Tibial artery (tissue), 4 donors: ENCODE measurements around the gene LCE5A.
"Not testable (repeated sequence)": the region's sequence is repeated elsewhere in the genome, so short reads cannot be mapped to it uniquely, and the experiment has no call there.

Experiments used
- DNase-seq, 2 donors: peaks; one replicate each; pipeline ENCODE4 v3.0.0-alpha.2; 2019
- H3K27ac ChIP-seq, 2 donors: fragments of 200-600 bp; sonication (generic) in 1 of 2; 1 replicate in 1 of 2; 2 replicates in 1 of 2; pipeline ENCODE4 v1.5.1; 2018 to 2019; ENCODE audit warnings: mild to moderate bottlenecking in 1 of 2
- H3K27me3 ChIP-seq, 2 donors: fragments of 200-600 bp; sonication (generic) in 1 of 2; one replicate each; pipeline versions ENCODE4 v1.5.1 to v1.6.0; 2016 to 2019
- H3K36me3 ChIP-seq, 3 donors: fragments of 200-600 bp; sonication (generic) in 2 of 3; one replicate each; pipeline ENCODE4 v1.5.1; 2016 to 2019; ENCODE audit warnings: mild to moderate bottlenecking in 2 of 3
- H3K4me1 ChIP-seq, 4 donors: fragments of 200-600 bp; sonication (generic) in 2 of 4; 1 replicate in 3 of 4; 2 replicates in 1 of 4; pipeline ENCODE4 v1.5.1; 2016 to 2019
- H3K4me3 ChIP-seq, 2 donors: fragments of 200-600 bp; sonication (generic) in 1 of 2; 1 replicate in 1 of 2; 2 replicates in 1 of 2; pipeline ENCODE4 v1.5.1; 2018 to 2019; ENCODE audit warnings: mild to moderate bottlenecking in 2 of 2
- H3K9me3 ChIP-seq, 3 donors: fragments of 200-600 bp; sonication (generic) in 1 of 3; one replicate each; pipeline ENCODE4 v1.5.1; 2016 to 2019
- intact Hi-C: fragments of 100-400 bp; cut with DNase I; formaldehyde crosslinking; loops from one replicate; pipeline ENCODE4 v1.15.0; 2023; ENCODE audit warnings: low total_unique reads
- TF ChIP-seq, protein P1 (sequence below), 2 experiments: fragments of 200-600 bp in 1 of 2; fragments of 450-650 bp in 1 of 2; IDR thresholded peaks; one replicate each; pipeline ENCODE4 v1.5.1; 2017 to 2019; ENCODE audit warnings: antibody characterized with exemption in 2 of 2, mild to moderate bottlenecking in 1 of 2, moderate library complexity in 1 of 2

LCE5A gene

GRCh38 chr1:152533327-152533938 is 22.8 kb downstream of the LCE5A start:
- Histone ChIP-seq H3K9me3 (no peaks in the 10 kb centered on the region), H3K36me3 (no peaks in the 10 kb centered on the region), H3K4me3 (no peak overlapping the region), H3K27ac (no peak overlapping the region), H3K27me3 (peaks cover 0 to 3% of the 10 kb centered on the region in 2 donors), H3K4me1 (no peaks in the 10 kb centered on the region)
- TF ChIP-seq, protein P1, sequence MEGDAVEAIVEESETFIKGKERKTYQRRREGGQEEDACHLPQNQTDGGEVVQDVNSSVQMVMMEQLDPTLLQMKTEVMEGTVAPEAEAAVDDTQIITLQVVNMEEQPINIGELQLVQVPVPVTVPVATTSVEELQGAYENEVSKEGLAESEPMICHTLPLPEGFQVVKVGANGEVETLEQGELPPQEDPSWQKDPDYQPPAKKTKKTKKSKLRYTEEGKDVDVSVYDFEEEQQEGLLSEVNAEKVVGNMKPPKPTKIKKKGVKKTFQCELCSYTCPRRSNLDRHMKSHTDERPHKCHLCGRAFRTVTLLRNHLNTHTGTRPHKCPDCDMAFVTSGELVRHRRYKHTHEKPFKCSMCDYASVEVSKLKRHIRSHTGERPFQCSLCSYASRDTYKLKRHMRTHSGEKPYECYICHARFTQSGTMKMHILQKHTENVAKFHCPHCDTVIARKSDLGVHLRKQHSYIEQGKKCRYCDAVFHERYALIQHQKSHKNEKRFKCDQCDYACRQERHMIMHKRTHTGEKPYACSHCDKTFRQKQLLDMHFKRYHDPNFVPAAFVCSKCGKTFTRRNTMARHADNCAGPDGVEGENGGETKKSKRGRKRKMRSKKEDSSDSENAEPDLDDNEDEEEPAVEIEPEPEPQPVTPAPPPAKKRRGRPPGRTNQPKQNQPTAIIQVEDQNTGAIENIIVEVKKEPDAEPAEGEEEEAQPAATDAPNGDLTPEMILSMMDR (IDR thresholded peaks at IDR 0.05), result peak in 1 of 2 experiments; percentile 7
- DNase-seq, result no peak
- intact Hi-C loops, result no loop called here

GRCh38 chr1:152535774-152536173 is 25.2 kb downstream of the LCE5A start:
- Histone ChIP-seq H3K4me3 (no peak overlapping the region), H3K9me3 (no peaks in the 10 kb centered on the region), H3K4me1 (no peaks in the 10 kb centered on the region), H3K27me3 (peaks cover 0 to 3% of the 10 kb centered on the region in 2 donors), H3K27ac (no peak overlapping the region), H3K36me3 (no peaks in the 10 kb centered on the region)
- no peak for DNase-seq
- intact Hi-C loops, result no loop called here
- TF ChIP-seq, protein P1 (IDR thresholded peaks at IDR 0.05), result no peak

GRCh38 chr1:152537496-152537895 is 26.9 kb downstream of the LCE5A start:
- TF ChIP-seq, protein P1 (IDR thresholded peaks at IDR 0.05), result no peak
- H3K9me3 ChIP-seq, result no peaks in the 10 kb centered on the region
- DNase-seq, result no peak

DNA sequence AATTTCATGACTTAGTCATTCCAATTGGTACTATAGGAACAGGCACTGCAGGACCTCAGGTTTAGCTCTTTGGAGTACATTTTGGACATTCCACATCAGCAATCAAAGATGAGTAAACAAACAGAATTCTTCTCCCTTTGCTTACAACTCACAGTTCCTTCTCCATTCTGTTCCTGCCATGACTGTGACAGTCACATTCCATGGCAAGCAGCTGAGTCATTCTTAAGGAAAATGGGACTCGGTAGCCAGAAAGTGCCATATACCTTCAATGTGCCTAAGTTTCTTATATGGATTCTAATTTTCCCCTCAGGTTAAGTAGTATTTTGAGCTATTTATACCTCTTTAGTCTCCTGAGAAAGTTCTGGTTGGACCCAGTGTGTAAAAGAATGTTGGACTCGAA is 29.3 kb downstream of the LCE5A start:
- Histone ChIP-seq H3K27me3 (peaks cover 0 to 3% of the 10 kb centered on the region in 2 donors), H3K9me3 (no peaks in the 10 kb centered on the region), H3K36me3 (no peaks in the 10 kb centered on the region), H3K4me1 (no peaks in the 10 kb centered on the region), H3K4me3 (no peak overlapping the region), H3K27ac (no peak overlapping the region)
- TF ChIP-seq, protein P1 (IDR thresholded peaks at IDR 0.05), result no peak
- no peak for DNase-seq
- intact Hi-C loops, result no loop called here

More at GRCh38 chr1:152537496-152537895, 26.9 kb downstream of the LCE5A start:
- Histone ChIP-seq H3K4me1 (no peaks in the 10 kb centered on the region), H3K4me3 (no peak overlapping the region), H3K27ac (no peak overlapping the region), H3K36me3 (no peaks in the 10 kb centered on the region), H3K27me3 (peaks cover 0 to 3% of the 10 kb centered on the region in 2 donors)
- intact Hi-C loops, result no loop called here

DNA sequence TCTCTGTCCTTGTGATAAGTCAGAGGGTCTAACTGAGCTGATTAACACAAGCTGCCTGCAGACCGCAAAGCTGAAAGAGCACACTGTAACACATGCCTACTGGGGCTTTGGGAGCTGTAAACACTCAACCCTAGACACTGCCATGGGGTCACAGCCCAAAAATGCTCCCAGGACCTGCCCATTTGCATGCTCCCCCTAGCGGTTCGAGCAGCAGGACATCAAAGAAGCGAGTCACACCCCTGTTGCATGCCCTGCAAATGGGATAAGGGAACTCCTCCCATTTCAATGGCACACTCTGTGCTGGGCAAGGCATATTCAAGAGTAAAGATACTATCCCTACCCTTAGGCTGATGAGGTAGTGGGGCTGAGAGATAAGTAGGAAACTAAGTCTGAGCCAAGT is 33.2 kb downstream of the LCE5A start:
- H3K4me3 ChIP-seq, result no peak overlapping the region
- H3K4me1 ChIP-seq, result no peaks in the 10 kb centered on the region
- no peak for DNase-seq
- TF ChIP-seq, protein P1 (IDR thresholded peaks at IDR 0.05), result no peak
- no peaks in the 10 kb centered on the region for H3K27me3 ChIP-seq
- no peaks in the 10 kb centered on the region for H3K36me3 ChIP-seq
- H3K27ac ChIP-seq, result no peak overlapping the region
- no peaks in the 10 kb centered on the region for H3K9me3 ChIP-seq
- intact Hi-C loops, result no loop called here

DNA sequence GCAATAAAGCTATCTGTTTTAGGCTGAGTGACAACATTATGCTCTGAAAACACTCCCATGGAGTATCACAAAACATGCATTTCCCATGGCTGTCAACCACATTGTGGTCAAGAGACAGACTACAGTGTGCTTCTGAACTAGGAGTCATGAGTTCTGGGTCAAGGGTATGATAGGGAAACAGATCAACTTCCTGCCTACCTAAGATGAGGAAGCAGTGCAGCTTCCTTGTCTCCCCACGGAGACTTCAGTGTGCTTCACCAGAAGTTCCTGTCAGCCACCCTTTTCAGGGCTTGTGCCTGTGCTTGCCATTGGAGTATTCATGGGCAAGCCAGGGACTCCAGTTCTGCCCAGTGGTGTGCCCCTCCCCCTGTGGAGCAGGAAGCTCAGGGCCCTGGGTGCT is 36.1 kb downstream of the LCE5A start:
- DNase-seq, result no peak
- H3K9me3 ChIP-seq, result no peaks in the 10 kb centered on the region
- intact Hi-C loops, result no loop called here
- H3K4me1 ChIP-seq, result no peaks in the 10 kb centered on the region
- no peaks in the 10 kb centered on the region for H3K27me3 ChIP-seq
- H3K27ac ChIP-seq, result no peak overlapping the region
- TF ChIP-seq, protein P1 (IDR thresholded peaks at IDR 0.05), result no peak
- H3K4me3 ChIP-seq, result no peak overlapping the region
- H3K36me3 ChIP-seq, result no peaks in the 10 kb centered on the region

DNA sequence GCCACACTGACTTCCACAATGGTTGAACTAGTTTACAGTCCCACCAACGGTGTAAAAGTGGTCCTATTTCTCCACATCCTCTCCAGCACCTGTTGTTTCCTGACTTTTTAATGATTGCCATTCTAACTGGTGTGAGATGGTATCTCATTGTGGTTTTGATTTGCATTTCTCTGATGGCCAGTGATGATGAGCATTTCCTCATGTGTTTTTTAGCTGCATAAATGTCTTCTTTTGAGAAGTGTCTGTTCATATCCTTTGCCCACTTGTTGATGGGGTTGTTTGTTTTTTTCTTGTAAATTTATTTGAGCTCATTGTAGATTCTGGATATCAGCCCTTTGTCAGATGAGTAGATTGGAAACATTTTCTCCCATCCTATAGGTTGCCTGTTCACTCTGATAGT is 37.8 kb downstream of the LCE5A start:
- DNase-seq, H3K27me3 ChIP-seq, H3K4me3 ChIP-seq, intact Hi-C loops, H3K27ac ChIP-seq, H3K4me1 ChIP-seq, H3K36me3 ChIP-seq, H3K9me3 ChIP-seq: not testable (repeated sequence)
